Lung (tissue), 12 donors: ENCODE measurements around the gene LHPP. TPM values are rescaled to one million over a fixed set of nuclear protein-coding genes. Genes with fewer than 3 reads are reported as not detected.

Experiments
- ATAC-seq: fragments of 200-7000 bp; cut with Tn5 transposase; one replicate; pipeline ENCODE4 v1.9.1; 2020; ENCODE audit warnings: moderate number of reproducible peaks; ENCODE audit not compliant: insufficient read depth, low FRiP score
- DNase-seq, 3 donors: peaks; one replicate each; pipeline ENCODE4 v3.0.0-alpha.2; 2013 to 2017
- H3K27ac ChIP-seq, 2 donors: one replicate each; pipeline ENCODE4 v1.5.1; 2013; ENCODE audit warnings: mild to moderate bottlenecking in 2 of 2, moderate library complexity in 2 of 2, control low read depth in 1 of 2, inconsistent platforms in 1 of 2, low read depth in 1 of 2, low read length in 1 of 2
- H3K27me3 ChIP-seq, 3 donors: one replicate each; pipeline ENCODE4 v1.5.1; 2013; ENCODE audit warnings: low read length in 2 of 3; ENCODE audit not compliant: control insufficient read depth in 3 of 3, insufficient read depth in 3 of 3
- H3K36me3 ChIP-seq, 4 donors: one replicate each; pipeline ENCODE4 v1.5.1; 2013; ENCODE audit warnings: low read length in 4 of 4, mild to moderate bottlenecking in 1 of 4, moderate library complexity in 1 of 4; ENCODE audit not compliant: control insufficient read depth in 4 of 4, insufficient read depth in 4 of 4
- H3K4me1 ChIP-seq, 5 donors: one replicate each; pipeline ENCODE4 v1.5.1; 2013; ENCODE audit warnings: low read length in 5 of 5, mild to moderate bottlenecking in 2 of 5, moderate library complexity in 1 of 5; ENCODE audit not compliant: control insufficient read depth in 5 of 5, insufficient read depth in 5 of 5
- H3K4me3 ChIP-seq: one replicate; pipeline ENCODE4 v1.5.1; 2013; ENCODE audit warnings: mild to moderate bottlenecking, control low read depth, moderate library complexity
- H3K9ac ChIP-seq, 2 donors: one replicate each; pipeline ENCODE4 v1.5.1; 2013; ENCODE audit warnings: low read length in 2 of 2, control low read depth in 1 of 2; ENCODE audit not compliant: insufficient read depth in 1 of 2
- H3K9me3 ChIP-seq, 4 donors: one replicate each; pipeline ENCODE4 v1.5.1; 2013; ENCODE audit warnings: low read length in 3 of 4, mild to moderate bottlenecking in 1 of 4, moderate library complexity in 1 of 4; ENCODE audit not compliant: control insufficient read depth in 4 of 4, insufficient read depth in 3 of 4
- WGBS, 2 donors: extraction: QIAGEN DNeasy Blood & Tissue Kit; methylation state at CpG; one replicate each; pipeline ENCODE4 v1.1.7; 2013; 5-methylcytosine and 5-hydroxymethylcytosine counted together
- polyA plus RNA-seq, 2 donors: library from polyadenylated mRNA; stranded (reverse); fragments of 200-250 nt; gene quantifications; one replicate each; pipeline ENCODE4 v1.2.1, GENCODE V29; 2013
- total RNA-seq, 2 donors: library from RNA; depleted of rRNA in 1 of 2; stranded (reverse); fragments of >200 nt in 1 of 2; gene quantifications; one replicate each; pipeline ENCODE4 v1.2.1, GENCODE V29; 2014 to 2021
- TF ChIP-seq, protein P1 (sequence below): IDR thresholded peaks from 2 replicates; pipeline ENCODE4 v1.5.1; 2012; ENCODE audit warnings: mild to moderate bottlenecking; ENCODE audit errors: control extremely low read depth, extremely low read depth
- donor health status: control.
- donor health status: control.
- donor health status: Bipolar disorder and iron deficiency.
- donor health status: healthy.
- donor health status: DM: yes; HTN: yes; CAD: no.

The LHPP gene
- total and polyA plus RNA-seq, 4 donors: 7.1 to 18.6 (median 14.8) TPM

DNA sequence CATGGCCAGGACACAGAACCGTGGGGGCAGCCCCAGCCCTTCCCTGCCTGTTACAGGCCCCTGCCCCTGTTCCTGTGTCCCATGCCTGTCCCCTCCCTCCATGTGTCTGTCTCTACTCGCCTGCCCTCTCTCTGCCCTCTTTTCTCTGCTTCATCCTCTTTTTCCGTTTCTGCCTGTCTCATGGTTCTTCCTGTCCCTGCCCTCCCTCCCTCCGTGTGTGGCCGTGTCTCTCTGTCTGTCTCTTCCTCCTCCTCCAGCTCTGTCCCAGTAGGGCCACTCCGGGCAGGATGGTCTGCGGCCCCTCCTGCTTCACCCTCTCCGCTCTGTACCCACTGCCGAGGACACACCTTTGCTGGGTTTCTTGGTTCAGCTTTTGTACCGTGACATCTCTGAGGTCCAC is 145.2 kb downstream of the LHPP start:
- H3K27me3 ChIP-seq: no peaks in the 10 kb centered on the region
- H3K27ac ChIP-seq: no peak overlapping the region
- ATAC-seq (no peak), DNase-seq (no peak)
- TF ChIP-seq, protein P1, sequence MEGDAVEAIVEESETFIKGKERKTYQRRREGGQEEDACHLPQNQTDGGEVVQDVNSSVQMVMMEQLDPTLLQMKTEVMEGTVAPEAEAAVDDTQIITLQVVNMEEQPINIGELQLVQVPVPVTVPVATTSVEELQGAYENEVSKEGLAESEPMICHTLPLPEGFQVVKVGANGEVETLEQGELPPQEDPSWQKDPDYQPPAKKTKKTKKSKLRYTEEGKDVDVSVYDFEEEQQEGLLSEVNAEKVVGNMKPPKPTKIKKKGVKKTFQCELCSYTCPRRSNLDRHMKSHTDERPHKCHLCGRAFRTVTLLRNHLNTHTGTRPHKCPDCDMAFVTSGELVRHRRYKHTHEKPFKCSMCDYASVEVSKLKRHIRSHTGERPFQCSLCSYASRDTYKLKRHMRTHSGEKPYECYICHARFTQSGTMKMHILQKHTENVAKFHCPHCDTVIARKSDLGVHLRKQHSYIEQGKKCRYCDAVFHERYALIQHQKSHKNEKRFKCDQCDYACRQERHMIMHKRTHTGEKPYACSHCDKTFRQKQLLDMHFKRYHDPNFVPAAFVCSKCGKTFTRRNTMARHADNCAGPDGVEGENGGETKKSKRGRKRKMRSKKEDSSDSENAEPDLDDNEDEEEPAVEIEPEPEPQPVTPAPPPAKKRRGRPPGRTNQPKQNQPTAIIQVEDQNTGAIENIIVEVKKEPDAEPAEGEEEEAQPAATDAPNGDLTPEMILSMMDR: no peak
- peaks cover 0 to 9% (median 0%) of the 10 kb centered on the region in 5 donors for H3K4me1 ChIP-seq
- H3K9me3 ChIP-seq: no peaks in the 10 kb centered on the region
- H3K4me3 ChIP-seq: no peak overlapping the region
- no peaks in the 10 kb centered on the region for H3K36me3 ChIP-seq
- 36 to 48% methylated on average over 10 of the region's 10 CpGs for WGBS, 2 donors
- no peak overlapping the region for H3K9ac ChIP-seq

DNA sequence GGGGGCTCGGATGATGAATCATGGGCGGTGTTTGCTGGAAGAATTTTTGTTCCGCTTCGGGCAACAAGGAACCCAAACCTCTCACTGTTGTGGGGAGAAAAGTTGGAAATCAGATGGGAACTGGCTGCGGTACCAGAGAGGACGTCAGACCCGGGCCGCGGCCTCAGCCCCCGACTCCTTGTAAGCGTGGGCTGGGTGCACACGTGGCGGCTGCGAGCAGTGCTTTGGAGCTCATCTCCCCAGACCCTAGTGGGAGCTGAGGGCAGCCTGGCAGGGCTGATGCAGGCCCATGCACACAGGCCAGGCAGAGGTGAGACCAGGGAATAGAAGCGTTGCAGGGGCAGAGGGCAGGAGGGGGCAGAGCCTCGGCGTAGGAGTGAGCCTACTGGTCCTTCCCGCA is 146.1 kb downstream of the LHPP start:
- DNase-seq: no peak

DNA sequence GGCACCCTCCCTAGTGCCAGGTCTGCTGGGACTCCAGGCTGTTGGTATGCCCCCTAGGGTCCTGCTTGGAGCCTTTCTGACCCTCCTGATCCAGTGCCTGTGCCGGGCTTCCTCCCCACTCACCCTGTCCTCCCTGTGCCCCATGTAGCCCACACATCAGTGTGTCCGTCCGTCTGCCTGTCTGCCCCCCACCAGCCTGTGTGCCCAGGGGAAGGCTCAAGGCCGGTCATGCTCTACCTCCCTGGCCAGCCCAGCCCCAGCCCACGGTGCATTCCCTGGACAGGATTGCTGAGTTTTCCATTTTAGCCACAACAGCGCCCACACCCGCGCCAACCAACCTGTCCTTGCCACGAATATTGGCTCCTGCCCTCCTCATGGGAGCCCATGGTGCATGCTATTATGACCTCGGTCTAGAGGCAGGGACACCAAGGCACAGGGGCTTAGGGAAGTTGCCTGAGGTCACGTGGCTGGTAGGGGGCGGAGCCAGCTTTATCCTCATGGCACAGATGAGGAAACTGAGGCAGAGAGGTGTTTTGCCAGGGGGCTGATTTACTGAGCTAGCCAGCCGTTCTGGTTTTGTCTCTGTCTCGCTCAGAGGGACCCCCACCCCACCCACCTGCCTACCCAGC is 146.6 kb downstream of the LHPP start:
- WGBS, 2 donors: 94 to 97% methylated on average over 13 to 14 of the region's 14 CpGs
- DNase-seq: no peak
- ATAC-seq: no peak

More for the DNA sequence above, 146.1 kb downstream of the LHPP start:
- Histone ChIP-seq H3K9ac (no peak overlapping the region), H3K36me3 (no peaks in the 10 kb centered on the region), H3K4me3 (no peak overlapping the region), H3K27ac (no peak overlapping the region), H3K9me3 (no peaks in the 10 kb centered on the region), H3K27me3 (no peaks in the 10 kb centered on the region), H3K4me1 (peaks cover 0 to 11% (median 0%) of the 10 kb centered on the region in 5 donors)
- TF ChIP-seq, protein P1: no peak
- WGBS, 2 donors: 95 to 98% methylated on average over 16 to 18 of the region's 18 CpGs
- no peak for ATAC-seq

More for the DNA sequence above, 146.6 kb downstream of the LHPP start:
- H3K36me3 ChIP-seq: no peaks in the 10 kb centered on the region
- no peak overlapping the region for H3K4me3 ChIP-seq
- TF ChIP-seq, protein P1: no peak
- H3K9ac ChIP-seq: no peak overlapping the region
- peaks cover 0 to 12% (median 0%) of the 10 kb centered on the region in 5 donors for H3K4me1 ChIP-seq
- H3K27ac ChIP-seq: no peak overlapping the region
- H3K9me3 ChIP-seq: no peaks in the 10 kb centered on the region
- no peaks in the 10 kb centered on the region for H3K27me3 ChIP-seq
